OCI-LY7 (cell line): ENCODE results near the gene ZMPSTE24.
"Not testable (repeated sequence)": the region's sequence is repeated elsewhere in the genome, so short reads cannot be mapped to it uniquely, and the experiment has no call there.

Experiments
- EZH2phosphoT487 ChIP-seq: fragments of 200-600 bp; sonication (generic); IDR thresholded peaks from 2 replicates; pipeline ENCODE4 v1.6.1; 2018; ENCODE audit warnings: low read depth, borderline replicate concordance, mild to moderate bottlenecking, mixed run types, antibody characterized with exemption, low read length, moderate library complexity, mixed read lengths
- TF ChIP-seq, protein P1 (sequence below): fragments of 200-600 bp; sonication (generic); conservative IDR thresholded peaks from 2 replicates; pipeline ENCODE4 v1.5.1; 2014; ENCODE audit warnings: mild to moderate bottlenecking, antibody characterized with exemption, low read length, moderate library complexity, mixed read lengths

DNA sequence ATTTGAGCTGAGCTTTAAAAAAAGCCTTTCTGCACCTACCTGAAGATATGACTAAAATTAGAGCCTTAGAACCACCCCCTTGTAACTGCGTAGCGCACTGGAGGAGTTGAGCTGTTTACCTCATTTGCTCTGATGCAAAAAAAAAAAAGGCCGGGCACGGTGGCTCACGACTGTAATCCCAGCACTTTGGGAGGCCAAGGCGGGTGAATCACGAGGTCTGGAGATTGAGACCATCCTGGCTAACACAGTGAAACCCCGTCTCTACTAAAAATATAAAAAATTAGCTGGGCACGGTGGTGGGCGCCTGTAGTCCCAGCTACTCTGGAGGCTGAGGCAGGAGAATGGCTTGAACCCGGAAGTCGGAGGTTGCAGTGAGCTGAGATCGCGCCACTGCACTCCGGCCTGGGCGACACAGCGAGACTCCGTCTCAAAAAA is 36.5 kb upstream of the ZMPSTE24 start:
- TF ChIP-seq, protein P1, sequence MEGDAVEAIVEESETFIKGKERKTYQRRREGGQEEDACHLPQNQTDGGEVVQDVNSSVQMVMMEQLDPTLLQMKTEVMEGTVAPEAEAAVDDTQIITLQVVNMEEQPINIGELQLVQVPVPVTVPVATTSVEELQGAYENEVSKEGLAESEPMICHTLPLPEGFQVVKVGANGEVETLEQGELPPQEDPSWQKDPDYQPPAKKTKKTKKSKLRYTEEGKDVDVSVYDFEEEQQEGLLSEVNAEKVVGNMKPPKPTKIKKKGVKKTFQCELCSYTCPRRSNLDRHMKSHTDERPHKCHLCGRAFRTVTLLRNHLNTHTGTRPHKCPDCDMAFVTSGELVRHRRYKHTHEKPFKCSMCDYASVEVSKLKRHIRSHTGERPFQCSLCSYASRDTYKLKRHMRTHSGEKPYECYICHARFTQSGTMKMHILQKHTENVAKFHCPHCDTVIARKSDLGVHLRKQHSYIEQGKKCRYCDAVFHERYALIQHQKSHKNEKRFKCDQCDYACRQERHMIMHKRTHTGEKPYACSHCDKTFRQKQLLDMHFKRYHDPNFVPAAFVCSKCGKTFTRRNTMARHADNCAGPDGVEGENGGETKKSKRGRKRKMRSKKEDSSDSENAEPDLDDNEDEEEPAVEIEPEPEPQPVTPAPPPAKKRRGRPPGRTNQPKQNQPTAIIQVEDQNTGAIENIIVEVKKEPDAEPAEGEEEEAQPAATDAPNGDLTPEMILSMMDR = not testable (repeated sequence)
- not testable (repeated sequence) for TF ChIP-seq EZH2phosphoT487
